OCI-LY1 (cell line): ENCODE measurements around the gene LTN1.

Experiments
- H2AFZ ChIP-seq: fragments of 200-600 bp; sonication (generic), shearing (Covaris generic); 2 replicates; pipeline ENCODE4 v1.6.0; 2014; ENCODE audit warnings: antibody characterized with exemption, mild to moderate bottlenecking, low read length
- H3F3A ChIP-seq: fragments of 200-600 bp; sonication (generic), shearing (Covaris generic); 2 replicates; pipeline ENCODE4 v1.6.0; 2014; ENCODE audit warnings: mild to moderate bottlenecking, antibody characterized with exemption, low read length, moderate library complexity; ENCODE audit not compliant: insufficient read depth
- H3K27ac ChIP-seq: fragments of 200-600 bp; sonication (generic); 2 replicates; pipeline ENCODE4 v1.5.1; 2014; ENCODE audit warnings: low read length, mixed run types, mild to moderate bottlenecking, low read depth; ENCODE audit not compliant: poor library complexity, severe bottlenecking
- H3K27me3 ChIP-seq: fragments of 200-600 bp; sonication (generic); 2 replicates; pipeline ENCODE4 v1.6.0; 2014; ENCODE audit warnings: antibody characterized with exemption, mild to moderate bottlenecking, low read length, moderate library complexity; ENCODE audit not compliant: insufficient read depth
- H3K36me3 ChIP-seq: fragments of 200-600 bp; sonication (generic); 2 replicates; pipeline ENCODE4 v1.6.1; 2014; ENCODE audit warnings: mild to moderate bottlenecking, antibody characterized with exemption, low read length, moderate library complexity, mixed read lengths; ENCODE audit not compliant: insufficient read depth
- H3K4me1 ChIP-seq: fragments of 200-600 bp; sonication (generic); 2 replicates; pipeline ENCODE4 v1.5.1; 2014; ENCODE audit warnings: mild to moderate bottlenecking, low read length, moderate library complexity; ENCODE audit not compliant: insufficient read depth, severe bottlenecking
- H3K4me2 ChIP-seq: fragments of 200-600 bp; sonication (generic), shearing (Covaris generic); 2 replicates; pipeline ENCODE4 v1.6.1; 2014; ENCODE audit warnings: low read length
- H3K4me3 ChIP-seq: fragments of 200-600 bp; sonication (generic); 2 replicates; pipeline ENCODE4 v1.5.1; 2014; ENCODE audit warnings: low read length, low read depth, mild to moderate bottlenecking, mixed read lengths; ENCODE audit not compliant: poor library complexity, severe bottlenecking
- H3K79me2 ChIP-seq: fragments of 200-600 bp; shearing (Covaris generic); 2 replicates; pipeline ENCODE4 v1.6.1; 2016; ENCODE audit warnings: mixed run types, low read length, mixed read lengths; ENCODE audit not compliant: insufficient read depth
- H3K9ac ChIP-seq: fragments of 200-600 bp; sonication (generic), shearing (Covaris generic); 2 replicates; pipeline ENCODE4 v1.6.1; 2014; ENCODE audit warnings: mild to moderate bottlenecking, low read length, mixed read lengths
- H3K9me2 ChIP-seq: fragments of 200-600 bp; sonication (generic), shearing (Covaris generic); 2 replicates; pipeline ENCODE4 v1.6.1; 2014; ENCODE audit warnings: low read depth, mild to moderate bottlenecking, low read length, mixed read lengths
- H3K9me3 ChIP-seq: fragments of 200-600 bp; shearing (Covaris generic); 2 replicates; pipeline ENCODE4 v1.6.1; 2014; ENCODE audit warnings: low read length, mixed read lengths
- H4K20me1 ChIP-seq: fragments of 200-600 bp; sonication (generic), shearing (Covaris generic); 2 replicates; pipeline ENCODE4 v1.6.0; 2016; ENCODE audit warnings: mild to moderate bottlenecking, low read length; ENCODE audit not compliant: insufficient read depth
- EZH2 ChIP-seq: fragments of 200-600 bp; sonication (generic), shearing (Covaris generic); IDR thresholded peaks from 2 replicates; pipeline ENCODE4 v1.8.0; 2017; ENCODE audit warnings: borderline replicate concordance, mixed run types, mild to moderate bottlenecking, antibody characterized with exemption, low read length, moderate library complexity, mixed read lengths
- TF ChIP-seq, protein P1 (sequence below): fragments of 200-600 bp; sonication (generic), shearing (Covaris generic); IDR thresholded peaks from 2 replicates; pipeline ENCODE4 v1.5.1; 2017; ENCODE audit warnings: mild to moderate bottlenecking, antibody characterized with exemption, low read length, moderate library complexity, mixed read lengths

The LTN1 gene

DNA sequence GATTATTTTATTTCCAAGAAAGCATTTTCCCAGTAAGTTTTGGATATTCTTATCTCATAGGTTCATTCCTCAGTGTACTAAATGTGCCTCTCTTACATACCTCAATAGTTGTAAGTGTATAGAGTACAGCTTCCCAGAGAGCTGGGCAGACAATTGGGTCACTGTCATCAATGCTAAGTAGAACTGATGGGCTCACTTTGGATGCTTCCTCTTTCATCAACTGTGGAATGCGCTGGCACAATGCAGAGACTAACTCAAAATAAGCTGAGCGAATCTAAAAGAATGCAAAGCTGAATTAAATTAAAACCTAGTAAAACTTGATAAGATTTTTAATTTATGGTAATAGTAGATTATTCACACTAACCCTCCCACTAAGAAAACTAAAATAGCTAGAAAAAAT, 21.5 kb downstream of the LTN1 start:
- H3K4me3 ChIP-seq: no peak overlapping the region
- no peaks in the 10 kb centered on the region for H3K9me3 ChIP-seq
- TF ChIP-seq EZH2: no peak
- TF ChIP-seq, protein P1, sequence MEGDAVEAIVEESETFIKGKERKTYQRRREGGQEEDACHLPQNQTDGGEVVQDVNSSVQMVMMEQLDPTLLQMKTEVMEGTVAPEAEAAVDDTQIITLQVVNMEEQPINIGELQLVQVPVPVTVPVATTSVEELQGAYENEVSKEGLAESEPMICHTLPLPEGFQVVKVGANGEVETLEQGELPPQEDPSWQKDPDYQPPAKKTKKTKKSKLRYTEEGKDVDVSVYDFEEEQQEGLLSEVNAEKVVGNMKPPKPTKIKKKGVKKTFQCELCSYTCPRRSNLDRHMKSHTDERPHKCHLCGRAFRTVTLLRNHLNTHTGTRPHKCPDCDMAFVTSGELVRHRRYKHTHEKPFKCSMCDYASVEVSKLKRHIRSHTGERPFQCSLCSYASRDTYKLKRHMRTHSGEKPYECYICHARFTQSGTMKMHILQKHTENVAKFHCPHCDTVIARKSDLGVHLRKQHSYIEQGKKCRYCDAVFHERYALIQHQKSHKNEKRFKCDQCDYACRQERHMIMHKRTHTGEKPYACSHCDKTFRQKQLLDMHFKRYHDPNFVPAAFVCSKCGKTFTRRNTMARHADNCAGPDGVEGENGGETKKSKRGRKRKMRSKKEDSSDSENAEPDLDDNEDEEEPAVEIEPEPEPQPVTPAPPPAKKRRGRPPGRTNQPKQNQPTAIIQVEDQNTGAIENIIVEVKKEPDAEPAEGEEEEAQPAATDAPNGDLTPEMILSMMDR: no peak
- no peak overlapping the region for H3K4me2 ChIP-seq
- no peaks in the 10 kb centered on the region for H3K9me2 ChIP-seq
- no peak overlapping the region for H3K27ac ChIP-seq
- no peaks in the 10 kb centered on the region for H4K20me1 ChIP-seq
- no peak overlapping the region for H3K9ac ChIP-seq
- H3K4me1 ChIP-seq: no peaks in the 10 kb centered on the region
- peaks cover 86% of the 10 kb centered on the region for H3K36me3 ChIP-seq
- H3K79me2 ChIP-seq: no peaks in the 10 kb centered on the region
- no peaks in the 10 kb centered on the region for H3K27me3 ChIP-seq
- H3F3A ChIP-seq: no peaks in the 10 kb centered on the region
- no peak overlapping the region for H2AFZ ChIP-seq

DNA sequence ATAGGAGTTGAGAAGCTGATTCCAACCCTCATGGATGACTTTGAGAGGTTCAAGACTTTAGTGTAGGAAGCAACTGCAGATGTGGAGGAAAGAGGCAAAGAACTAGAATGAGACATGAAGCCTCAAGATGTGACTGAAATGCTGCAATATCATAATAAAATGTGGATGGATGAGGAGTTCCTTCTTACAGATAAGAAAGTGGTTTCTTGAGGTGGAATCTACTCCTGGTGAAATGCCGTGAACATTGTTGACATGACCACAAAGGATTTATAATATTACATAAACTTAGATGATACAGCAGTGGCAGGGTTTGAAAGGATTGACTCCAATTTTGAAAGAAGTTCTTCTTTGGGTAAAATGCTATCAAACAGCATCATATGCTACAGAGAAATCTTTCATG, 28.8 kb downstream of the LTN1 start:
- Histone ChIP-seq H4K20me1 (no peaks in the 10 kb centered on the region), H3K9ac (no peak overlapping the region), H3K79me2 (no peaks in the 10 kb centered on the region), H3K36me3 (peaks cover 86% of the 10 kb centered on the region), H3K4me2 (no peak overlapping the region), H3K27ac (no peak overlapping the region), H3K4me1 (no peaks in the 10 kb centered on the region), H3F3A (no peaks in the 10 kb centered on the region), H3K4me3 (no peak overlapping the region), H3K9me2 (no peaks in the 10 kb centered on the region), H3K27me3 (no peaks in the 10 kb centered on the region), H2AFZ (no peak overlapping the region), H3K9me3 (no peaks in the 10 kb centered on the region)
- TF ChIP-seq EZH2: no peak
- TF ChIP-seq, protein P1: no peak

DNA sequence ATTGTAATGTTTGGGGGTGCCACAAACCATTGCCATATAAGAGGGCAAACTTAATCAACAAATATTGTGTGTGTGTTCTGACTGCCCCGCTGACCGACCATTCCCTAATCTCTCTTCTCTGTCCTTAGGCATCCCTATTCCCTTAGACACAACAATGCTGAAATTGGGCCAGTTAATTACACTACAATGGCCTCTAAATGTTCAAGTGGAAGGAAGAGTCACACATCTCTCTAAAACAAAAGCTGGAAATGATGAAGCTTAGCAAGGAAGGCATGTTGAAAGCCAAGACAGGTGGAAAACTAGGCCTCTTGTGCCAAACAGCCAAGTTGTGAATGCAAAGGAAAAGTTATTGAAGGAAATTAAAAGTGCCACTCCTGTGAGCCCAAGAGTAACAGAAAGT, 30.2 kb downstream of the LTN1 start:
- no peaks in the 10 kb centered on the region for H3K9me3 ChIP-seq
- TF ChIP-seq EZH2: no peak
- TF ChIP-seq, protein P1: no peak
- no peaks in the 10 kb centered on the region for H3K4me1 ChIP-seq
- H3K79me2 ChIP-seq: no peaks in the 10 kb centered on the region
- H3K9ac ChIP-seq: no peak overlapping the region
- H3K4me3 ChIP-seq: no peak overlapping the region
- no peaks in the 10 kb centered on the region for H3F3A ChIP-seq
- no peaks in the 10 kb centered on the region for H3K27me3 ChIP-seq
- H3K4me2 ChIP-seq: no peak overlapping the region
- H3K9me2 ChIP-seq: no peaks in the 10 kb centered on the region
- no peaks in the 10 kb centered on the region for H4K20me1 ChIP-seq
- H3K36me3 ChIP-seq: peaks cover 86% of the 10 kb centered on the region
- no peak overlapping the region for H2AFZ ChIP-seq
- H3K27ac ChIP-seq: no peak overlapping the region
